ENCODE measurements around the gene TRNP1. TPM values are rescaled to one million over a fixed set of nuclear protein-coding genes. Genes with fewer than 3 reads are reported as not detected.

TRNP1 gene
- total RNA-seq, 1 donor from 2014 or later, result 13.0 TPM

DNA sequence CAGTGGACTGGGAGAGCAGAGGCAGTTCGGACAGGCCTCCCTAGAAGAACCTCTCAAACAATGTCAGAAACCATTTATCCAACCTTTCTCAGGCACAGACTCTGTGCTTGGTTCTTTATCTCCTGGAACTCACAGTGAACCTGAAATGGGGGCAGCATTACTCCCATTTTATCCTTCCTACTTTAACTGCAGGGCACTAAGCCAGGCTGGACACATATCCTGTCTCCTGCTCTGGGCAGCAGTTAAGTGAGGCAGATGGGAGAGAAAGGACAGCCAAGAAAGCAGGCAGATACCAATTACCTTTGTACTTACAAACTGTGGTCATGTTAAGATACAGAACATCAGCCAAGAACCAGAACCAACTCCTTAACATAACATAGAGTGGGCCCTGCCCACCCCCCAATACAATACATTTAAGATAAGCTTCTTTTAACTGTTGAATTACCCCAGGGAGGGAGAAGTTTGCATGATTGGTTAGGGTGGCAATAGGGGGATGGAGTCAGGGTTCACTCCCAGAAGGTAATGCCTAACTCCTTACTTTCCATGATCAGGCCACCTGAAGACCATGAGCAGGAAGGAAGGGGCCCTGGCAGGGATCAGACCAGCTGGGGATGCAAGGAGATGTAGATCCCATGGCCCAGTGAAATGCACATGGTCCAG lies 44.1 kb upstream of the TRNP1 start:
- H3K4me3 ChIP-seq, result no peak overlapping the region
- TF ChIP-seq, protein P1, sequence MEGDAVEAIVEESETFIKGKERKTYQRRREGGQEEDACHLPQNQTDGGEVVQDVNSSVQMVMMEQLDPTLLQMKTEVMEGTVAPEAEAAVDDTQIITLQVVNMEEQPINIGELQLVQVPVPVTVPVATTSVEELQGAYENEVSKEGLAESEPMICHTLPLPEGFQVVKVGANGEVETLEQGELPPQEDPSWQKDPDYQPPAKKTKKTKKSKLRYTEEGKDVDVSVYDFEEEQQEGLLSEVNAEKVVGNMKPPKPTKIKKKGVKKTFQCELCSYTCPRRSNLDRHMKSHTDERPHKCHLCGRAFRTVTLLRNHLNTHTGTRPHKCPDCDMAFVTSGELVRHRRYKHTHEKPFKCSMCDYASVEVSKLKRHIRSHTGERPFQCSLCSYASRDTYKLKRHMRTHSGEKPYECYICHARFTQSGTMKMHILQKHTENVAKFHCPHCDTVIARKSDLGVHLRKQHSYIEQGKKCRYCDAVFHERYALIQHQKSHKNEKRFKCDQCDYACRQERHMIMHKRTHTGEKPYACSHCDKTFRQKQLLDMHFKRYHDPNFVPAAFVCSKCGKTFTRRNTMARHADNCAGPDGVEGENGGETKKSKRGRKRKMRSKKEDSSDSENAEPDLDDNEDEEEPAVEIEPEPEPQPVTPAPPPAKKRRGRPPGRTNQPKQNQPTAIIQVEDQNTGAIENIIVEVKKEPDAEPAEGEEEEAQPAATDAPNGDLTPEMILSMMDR (IDR thresholded peaks at IDR 0.05), result no peak
- TF ChIP-seq POLR2A (IDR thresholded peaks at IDR 0.05) (no peak), POLR2AphosphoS5 (IDR thresholded peaks at IDR 0.05; ENCODE audit: insufficient read depth in 1 of 2, low read depth in 1 of 2) (no peak)
- intact Hi-C loops (cut with DNase I), result no loop called here
- H3K4me1 ChIP-seq, result peaks cover 7% of the 10 kb centered on the region
- no peak for DNase-seq (ENCODE audit: extremely low spot score in 2 of 2)
- H3K27me3 ChIP-seq, result no peaks in the 10 kb centered on the region
- H3K36me3 ChIP-seq, result peaks cover 0 to 27% of the 10 kb centered on the region in 2 donors
- H3K27ac ChIP-seq, result no peak overlapping the region
- no peaks in the 10 kb centered on the region for H3K9me3 ChIP-seq

DNA sequence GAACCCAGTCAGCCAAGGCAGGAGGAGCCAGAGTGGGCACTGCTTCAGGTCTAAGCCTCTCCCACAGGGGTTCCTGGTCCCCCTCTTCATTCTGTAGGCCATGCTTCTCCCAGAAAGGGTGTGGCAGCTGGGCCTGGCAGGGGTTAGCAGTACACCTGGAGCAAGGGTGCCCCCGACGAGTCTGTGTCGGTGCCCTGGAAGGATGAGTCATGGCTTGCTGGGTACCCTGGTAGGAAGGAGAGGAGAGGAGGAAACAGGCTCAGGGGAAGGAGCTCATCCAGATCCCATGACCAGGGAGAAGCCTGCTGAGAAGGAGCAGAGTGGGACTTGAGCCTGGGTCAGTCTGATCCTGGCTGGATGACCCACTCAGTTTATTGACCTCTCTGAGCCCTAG lies 43.6 kb upstream of the TRNP1 start:
- intact Hi-C loops (cut with DNase I), result no loop called here
- no peak for TF ChIP-seq POLR2AphosphoS5 (IDR thresholded peaks at IDR 0.05; ENCODE audit: insufficient read depth in 1 of 2, low read depth in 1 of 2)
- TF ChIP-seq, protein P1 (IDR thresholded peaks at IDR 0.05), result no peak
- TF ChIP-seq POLR2A (IDR thresholded peaks at IDR 0.05), result no peak

DNA sequence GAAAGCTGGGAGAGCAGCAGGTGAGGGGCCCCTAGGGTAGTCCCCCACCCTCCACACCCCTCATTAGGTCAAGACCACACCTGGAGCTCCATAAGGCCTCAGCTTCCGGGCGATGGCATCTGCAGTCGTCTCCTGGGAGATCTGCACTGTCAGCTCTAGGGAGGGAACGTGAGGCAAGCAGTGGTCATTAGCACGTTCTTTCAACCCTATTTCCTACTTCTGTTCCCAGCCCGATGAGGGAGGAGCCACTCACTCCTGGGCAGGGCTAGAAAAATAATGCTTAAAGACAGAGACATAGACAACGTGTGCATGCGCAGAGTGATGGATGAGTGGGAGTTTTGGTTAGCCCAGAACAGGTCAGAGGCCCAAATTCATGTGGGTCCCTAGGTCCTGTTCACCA lies 42.9 kb upstream of the TRNP1 start:
- intact Hi-C loops (cut with DNase I), result no loop called here
- no peak for DNase-seq (ENCODE audit: extremely low spot score in 2 of 2)
- H3K27me3 ChIP-seq, result no peaks in the 10 kb centered on the region
- H3K4me3 ChIP-seq, result no peak overlapping the region
- no peaks in the 10 kb centered on the region for H3K9me3 ChIP-seq
- no peak overlapping the region for H3K27ac ChIP-seq
- H3K36me3 ChIP-seq, result peaks cover 0 to 15% of the 10 kb centered on the region in 2 donors
- peaks cover 7% of the 10 kb centered on the region for H3K4me1 ChIP-seq
- TF ChIP-seq, protein P1 (IDR thresholded peaks at IDR 0.05), result no peak
- TF ChIP-seq POLR2A (IDR thresholded peaks at IDR 0.05) (no peak), POLR2AphosphoS5 (IDR thresholded peaks at IDR 0.05; ENCODE audit: insufficient read depth in 1 of 2, low read depth in 1 of 2) (no peak)

More for the DNA sequence above, 43.6 kb upstream of the TRNP1 start:
- Histone ChIP-seq H3K4me3 (no peak overlapping the region), H3K4me1 (peaks cover 7% of the 10 kb centered on the region), H3K9me3 (no peaks in the 10 kb centered on the region), H3K27me3 (no peaks in the 10 kb centered on the region), H3K36me3 (peaks cover 0 to 22% of the 10 kb centered on the region in 2 donors), H3K27ac (no peak overlapping the region)
- DNase-seq (ENCODE audit: extremely low spot score in 2 of 2), result no peak

DNA sequence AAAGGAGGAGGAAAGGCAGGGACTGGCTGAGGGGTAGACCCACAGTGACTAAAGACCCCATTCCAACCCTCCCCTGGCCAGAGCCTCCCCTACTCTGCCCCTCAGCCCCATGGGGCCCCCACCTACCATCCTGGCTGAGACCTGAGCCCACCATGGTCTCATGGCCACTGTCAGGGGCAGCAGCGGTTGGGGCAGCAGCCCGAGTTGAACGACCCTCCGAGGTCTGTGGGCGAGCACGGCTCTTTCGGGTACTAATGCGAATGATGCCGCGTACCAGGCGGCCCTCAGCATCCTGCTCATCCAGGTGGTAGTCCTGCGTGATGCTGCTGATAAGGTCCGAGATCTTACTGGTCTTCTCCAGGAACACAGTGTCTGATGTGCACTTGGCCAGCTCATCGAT lies 42.3 kb upstream of the TRNP1 start:
- H3K36me3 ChIP-seq, result peaks cover 0 to 9% of the 10 kb centered on the region in 2 donors
- H3K27ac ChIP-seq, result no peak overlapping the region
- TF ChIP-seq POLR2A (IDR thresholded peaks at IDR 0.05), result no peak
- no peak for TF ChIP-seq POLR2AphosphoS5 (IDR thresholded peaks at IDR 0.05; ENCODE audit: insufficient read depth in 1 of 2, low read depth in 1 of 2)
- TF ChIP-seq, protein P1 (IDR thresholded peaks at IDR 0.05), result no peak
- no peak overlapping the region for H3K4me3 ChIP-seq
- H3K4me1 ChIP-seq, result peaks cover 7% of the 10 kb centered on the region
- intact Hi-C loops (cut with DNase I), result no loop called here
- DNase-seq (ENCODE audit: extremely low spot score in 2 of 2), result no peak
- H3K27me3 ChIP-seq, result no peaks in the 10 kb centered on the region
- no peaks in the 10 kb centered on the region for H3K9me3 ChIP-seq

DNA sequence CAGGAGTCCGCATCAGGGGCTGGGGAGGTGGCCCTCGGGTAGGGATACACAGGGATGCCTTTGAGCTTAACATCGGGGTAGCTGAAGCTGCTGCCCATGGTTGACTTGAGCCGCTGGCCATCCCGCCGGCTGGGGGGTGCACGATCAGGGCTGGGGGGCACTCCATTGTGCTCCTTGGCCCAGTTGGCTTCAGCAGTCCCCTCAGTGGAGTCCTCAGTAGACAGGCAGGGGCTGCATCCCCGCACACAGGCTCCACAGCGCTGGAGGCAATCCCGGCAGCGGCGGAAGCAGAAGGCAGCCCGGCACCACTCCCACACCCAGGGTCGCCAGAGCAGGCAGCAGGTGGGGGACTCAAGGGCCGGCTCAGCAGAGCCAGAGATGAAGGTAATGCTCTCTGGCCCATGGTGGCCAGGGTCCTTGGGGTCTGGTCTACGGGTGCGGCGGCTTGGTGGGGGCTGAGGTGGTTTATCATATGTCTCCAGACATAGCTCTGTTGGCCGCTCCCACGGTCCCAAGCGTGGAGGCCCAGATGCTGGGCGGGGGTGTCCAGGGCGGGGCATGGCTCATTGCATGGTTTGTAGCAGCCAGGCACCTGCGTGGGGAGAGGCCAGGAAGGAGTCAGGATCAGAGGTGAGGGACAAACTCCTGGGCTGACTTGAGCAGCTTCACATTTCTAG lies 41.5 kb upstream of the TRNP1 start:
- peaks cover 0 to 2% of the 10 kb centered on the region in 2 donors for H3K36me3 ChIP-seq
- H3K4me3 ChIP-seq, result no peak overlapping the region
- intact Hi-C loops (cut with DNase I), result no loop called here
- no peaks in the 10 kb centered on the region for H3K9me3 ChIP-seq
- H3K27me3 ChIP-seq, result no peaks in the 10 kb centered on the region
- TF ChIP-seq POLR2AphosphoS5 (IDR thresholded peaks at IDR 0.05; ENCODE audit: insufficient read depth in 1 of 2, low read depth in 1 of 2), result no peak
- TF ChIP-seq POLR2A (IDR thresholded peaks at IDR 0.05), result no peak
- TF ChIP-seq, protein P1 (IDR thresholded peaks at IDR 0.05), result no peak
- no peak for DNase-seq (ENCODE audit: extremely low spot score in 2 of 2)
- no peak overlapping the region for H3K27ac ChIP-seq
- H3K4me1 ChIP-seq, result peaks cover 7% of the 10 kb centered on the region
